ENCODE measurements around the gene RHOC. TPM values are rescaled to one million over a fixed set of nuclear protein-coding genes. Genes with fewer than 3 reads are reported as not detected.

Gene RHOC
- total RNA-seq, 1 donor, result 68.4 TPM

DNA sequence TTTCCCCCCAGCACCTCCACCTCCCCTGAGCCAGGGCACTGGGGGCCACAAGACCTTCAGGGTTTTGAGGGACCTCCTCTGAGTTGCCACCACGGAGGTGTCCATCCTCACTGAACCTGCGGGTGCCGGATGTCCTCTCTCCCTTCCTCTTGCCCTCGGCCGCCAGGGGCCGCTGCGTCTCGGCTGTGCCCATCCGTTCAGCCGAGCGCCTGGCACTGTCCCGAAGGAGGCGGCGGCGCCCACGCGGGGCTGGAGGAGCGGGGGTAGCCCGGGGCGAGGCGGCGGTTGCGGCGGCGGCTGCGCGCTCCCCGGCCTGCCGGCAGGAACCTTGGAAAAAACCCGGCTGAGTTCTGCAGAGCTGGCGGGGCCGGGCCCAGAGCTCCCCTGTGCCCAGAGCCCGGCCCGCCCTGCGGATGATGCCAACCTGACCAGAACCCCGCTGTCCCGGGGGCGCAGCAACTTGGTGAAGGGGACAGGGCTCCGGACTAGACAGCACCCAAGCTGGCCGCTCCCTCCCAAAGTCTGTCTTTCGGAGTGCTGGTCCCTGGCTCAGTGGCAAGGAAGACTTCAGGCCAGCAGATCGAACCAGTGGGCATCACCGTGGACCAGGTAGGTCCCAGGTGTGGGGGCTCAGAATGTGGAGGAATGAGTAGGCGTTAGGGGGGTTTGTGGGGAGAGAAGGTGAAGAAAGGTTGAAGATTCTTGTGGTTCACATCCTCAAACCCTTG is 11.9 kb upstream of the RHOC start:
- DNase-seq (ENCODE audit: low read depth in 2 of 3, low spot score in 2 of 3), result peak in 2 of 3 donors; percentile 77 to 78

DNA sequence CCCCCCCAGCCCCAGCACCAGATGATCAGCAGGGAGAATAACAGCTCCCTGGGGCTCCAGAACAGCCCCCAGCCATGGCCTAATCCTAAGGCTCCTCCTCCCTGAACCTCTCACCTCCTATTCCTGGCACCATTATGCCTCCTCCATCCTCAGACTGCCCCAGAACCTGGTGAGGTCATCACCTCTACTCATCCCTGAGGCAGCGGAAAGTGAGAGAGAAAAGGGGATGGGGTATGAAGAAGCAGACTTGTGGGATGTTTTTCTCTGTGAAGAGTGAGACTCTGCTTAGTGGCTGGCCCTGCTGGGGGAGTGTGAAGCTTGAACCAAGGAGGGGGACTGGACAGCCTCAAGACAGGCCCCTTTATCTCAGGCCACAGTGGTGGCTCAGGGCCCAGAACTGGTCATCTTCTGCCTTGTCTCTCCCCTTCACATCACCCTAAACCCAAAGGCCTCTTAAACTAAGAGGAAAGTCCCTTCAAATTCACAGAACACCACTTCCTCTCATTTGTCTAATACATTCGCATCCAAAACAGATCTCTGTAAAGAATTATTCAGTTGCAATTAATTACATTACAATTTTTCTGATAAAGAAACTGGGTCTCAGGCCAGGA is 10.4 kb upstream of the RHOC start:
- DNase-seq (ENCODE audit: low read depth in 2 of 3, low spot score in 2 of 3), result no peak

DNA sequence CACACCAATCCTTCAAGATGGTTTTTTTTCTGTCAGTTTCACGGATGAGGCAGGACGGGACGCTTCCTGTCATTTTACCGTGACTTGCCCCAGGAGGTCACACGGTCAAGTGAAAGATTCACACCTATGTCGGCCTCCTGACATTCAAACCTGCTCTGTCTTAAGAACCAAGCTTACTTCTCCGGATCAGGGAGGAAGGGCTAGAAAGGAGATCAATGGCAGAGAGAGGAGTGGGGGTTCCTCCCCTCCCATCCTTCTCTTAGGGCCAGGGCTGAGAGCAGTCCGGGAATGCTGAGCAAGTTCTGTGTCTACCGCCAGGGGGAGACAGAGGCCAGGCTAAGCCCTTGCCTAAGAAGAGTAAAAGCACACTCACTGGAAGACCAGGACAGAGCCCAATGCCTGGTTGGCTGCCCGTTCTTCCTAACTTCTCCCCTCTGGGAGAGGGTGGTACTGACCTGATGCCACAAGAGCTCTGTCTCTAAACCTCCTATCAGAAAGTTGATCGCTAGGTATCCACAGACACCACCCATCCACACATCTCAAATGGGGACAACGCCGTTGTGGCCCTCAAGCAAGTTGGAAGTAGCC is 9.3 kb upstream of the RHOC start:
- peak; percentile 63 to 85 (median 81) for DNase-seq (ENCODE audit: low read depth in 2 of 3, low spot score in 2 of 3)

DNA sequence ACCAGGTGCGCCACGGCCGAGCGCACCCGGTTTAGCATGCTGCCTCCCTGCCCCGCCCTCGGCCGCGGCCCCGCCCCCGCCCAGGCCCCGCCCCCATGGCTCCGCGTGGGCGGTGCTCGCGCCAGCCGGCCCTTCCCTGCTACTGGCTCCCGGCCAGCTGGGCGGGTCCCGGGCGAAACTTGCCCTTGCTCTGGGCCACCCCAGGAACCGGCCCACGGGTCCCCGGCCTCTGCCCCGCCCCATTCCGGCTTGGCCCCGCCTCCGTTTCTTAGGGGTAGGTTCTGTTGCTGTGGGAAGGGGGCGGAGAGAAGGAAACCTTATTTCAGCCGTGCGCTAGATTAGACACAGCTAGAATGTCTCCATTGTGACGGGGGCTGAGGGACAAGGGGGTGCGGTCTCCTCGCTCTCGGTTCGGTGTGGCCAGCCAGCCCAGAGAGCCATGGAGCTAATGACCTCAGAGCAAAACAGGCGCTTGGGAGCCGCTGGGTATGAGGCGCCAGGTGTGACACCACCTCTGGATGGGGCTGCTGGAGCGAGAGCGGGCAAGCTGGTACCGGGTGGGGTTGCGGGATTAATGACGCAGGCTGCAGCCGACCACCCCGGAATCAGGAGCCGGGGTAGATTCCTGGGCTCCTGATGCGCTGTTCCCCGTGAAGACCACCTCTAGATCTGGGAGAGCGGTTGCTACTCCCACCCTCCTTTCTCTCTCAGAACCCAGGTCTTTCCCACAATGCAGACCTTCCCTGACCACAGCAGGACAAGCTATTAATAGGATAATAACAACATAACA is 8.5 kb upstream of the RHOC start, which contains the start of gene PPM1J:
Gene PPM1J, minus strand, starts transcription at position 69 of the 790 bp plus-strand sequence. Its CDS starts 31 bp downstream, at position 38.
- peak; percentile 81 to 95 (median 95) for DNase-seq (ENCODE audit: low read depth in 2 of 3, low spot score in 2 of 3)

DNA sequence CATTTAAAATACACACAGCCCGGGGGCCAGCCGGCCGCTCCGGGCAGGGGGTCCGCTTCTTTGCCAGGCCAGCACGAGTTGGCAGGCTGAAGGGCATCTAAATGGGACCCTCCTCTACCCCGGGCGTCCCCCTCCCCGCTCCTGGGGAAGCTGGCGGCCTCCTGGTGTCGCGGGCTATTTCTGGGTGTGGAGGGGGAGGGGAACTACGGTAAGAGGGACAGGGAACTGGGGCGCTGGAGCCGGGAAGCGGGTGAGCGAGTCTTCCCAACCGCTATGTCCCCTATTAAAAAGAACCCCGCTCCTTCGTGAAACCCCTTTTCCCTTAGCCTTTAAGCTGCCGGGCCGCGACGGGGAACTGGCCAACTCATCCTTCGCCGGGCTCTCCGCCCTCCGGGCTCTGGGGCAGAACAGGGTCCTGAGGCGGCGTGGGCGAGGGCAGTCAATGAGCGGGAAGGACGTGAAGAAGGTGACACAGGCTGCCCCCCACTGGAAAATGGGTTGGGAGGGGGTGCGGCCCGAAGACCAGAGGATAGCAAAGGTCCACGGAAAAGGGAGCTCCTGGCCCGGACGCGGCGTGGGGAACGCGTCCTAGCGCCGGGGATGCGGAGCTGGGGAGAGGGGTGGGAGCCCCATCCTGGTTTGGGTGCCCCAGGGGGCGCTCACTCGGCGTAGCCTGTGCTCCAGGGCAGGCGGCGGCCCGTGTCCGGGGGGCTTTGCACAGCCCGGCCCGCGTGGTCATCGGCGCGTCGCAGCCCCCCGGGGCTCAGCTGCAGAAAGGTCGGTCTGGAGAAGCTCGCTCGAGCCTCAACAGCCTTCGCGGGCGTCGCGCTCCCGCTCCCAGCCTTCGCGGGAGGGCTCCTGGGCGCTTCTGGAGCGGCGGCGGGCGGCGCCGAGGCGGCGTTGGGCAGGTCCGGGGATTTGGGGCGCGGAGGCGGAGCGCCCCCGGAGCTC is 7.7 kb upstream of the RHOC start:
- peak in 1 of 3 donors; percentile 9 for DNase-seq (ENCODE audit: low read depth in 2 of 3, low spot score in 2 of 3)

DNA sequence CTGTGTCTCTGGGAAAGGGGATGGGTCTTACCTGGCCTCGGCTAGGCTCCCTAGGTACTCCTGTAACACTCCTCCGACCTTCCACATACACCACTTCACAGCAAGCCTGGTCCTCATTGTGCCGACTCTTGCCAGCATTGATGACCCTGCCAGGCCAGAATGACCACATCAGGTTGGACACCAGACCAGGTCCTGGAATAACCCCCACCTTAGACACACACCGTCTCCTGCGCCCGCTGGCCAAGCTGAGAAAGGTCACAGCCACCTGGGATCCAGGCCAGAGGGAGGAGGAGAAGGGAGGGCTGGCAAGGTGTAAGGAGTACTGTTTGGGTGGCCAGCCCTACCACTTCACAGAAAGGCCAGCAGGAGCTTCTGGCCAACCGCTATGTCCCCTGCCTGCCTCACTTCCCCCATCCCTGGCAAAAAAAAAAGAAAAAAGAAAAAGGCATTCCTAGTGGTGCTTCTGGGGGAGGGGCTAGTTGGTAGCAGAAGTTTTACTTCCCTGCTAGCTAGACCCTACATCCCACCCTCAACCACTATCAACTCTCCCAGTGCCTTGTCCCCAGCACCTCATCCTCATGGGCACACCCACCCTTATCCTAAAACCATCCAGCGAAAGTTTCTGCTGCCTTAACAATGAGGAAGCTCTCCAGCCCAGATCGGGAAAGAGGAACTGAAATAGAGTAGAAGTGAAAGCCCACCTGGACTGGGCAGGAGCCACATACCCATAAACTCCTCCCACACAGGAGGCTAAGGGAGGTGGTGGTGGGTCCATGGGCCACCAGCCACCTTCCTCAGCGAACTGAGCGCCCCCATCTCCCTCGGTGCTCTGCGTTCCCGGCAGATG is 6.8 kb upstream of the RHOC start:
- DNase-seq (ENCODE audit: low read depth in 2 of 3, low spot score in 2 of 3), result peak in 2 of 3 donors; percentile 49 to 65

DNA sequence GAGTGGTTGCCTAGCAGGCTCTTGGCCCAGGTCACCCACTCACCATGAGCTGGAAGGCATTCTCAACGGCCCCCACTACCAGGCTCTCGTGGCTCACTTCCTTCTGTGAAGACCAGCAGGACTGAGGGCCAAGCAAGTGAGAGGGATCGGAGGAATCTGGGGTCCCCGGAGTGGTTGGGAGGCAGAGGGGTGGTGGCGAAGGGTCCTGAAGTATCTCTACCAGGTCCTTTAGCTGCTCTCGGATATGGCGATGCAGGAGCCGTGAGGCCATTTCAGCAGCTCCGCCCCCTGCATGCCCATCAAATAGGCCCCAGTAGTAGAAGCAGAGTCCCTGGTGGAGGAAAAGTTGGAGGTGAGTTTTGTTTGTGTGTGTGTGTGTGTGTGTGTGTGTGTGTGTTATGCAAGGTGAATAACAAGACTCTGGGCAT is 5.8 kb upstream of the RHOC start:
- DNase-seq (ENCODE audit: low read depth in 2 of 3, low spot score in 2 of 3), result no peak

DNA sequence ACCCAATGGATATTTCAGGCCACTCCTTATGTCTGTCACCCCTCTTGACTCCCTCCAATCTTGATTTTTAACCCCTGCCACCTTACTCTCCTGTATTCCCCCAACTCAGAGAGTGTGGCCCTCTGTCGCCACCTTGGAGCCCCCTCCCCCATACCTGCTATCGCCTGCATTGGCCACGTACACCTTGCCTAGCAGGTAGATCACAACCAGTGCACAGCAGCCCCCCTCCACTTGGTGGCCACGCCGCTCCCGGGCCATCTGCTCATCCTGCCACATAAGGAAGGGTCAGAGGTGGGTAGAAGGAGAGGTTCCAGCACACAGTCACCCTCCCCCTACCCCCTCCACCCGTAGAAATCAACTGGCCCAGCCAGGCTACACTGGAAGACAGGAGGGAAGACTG is 5.3 kb upstream of the RHOC start:
- no peak for DNase-seq (ENCODE audit: low read depth in 2 of 3, low spot score in 2 of 3)

DNA sequence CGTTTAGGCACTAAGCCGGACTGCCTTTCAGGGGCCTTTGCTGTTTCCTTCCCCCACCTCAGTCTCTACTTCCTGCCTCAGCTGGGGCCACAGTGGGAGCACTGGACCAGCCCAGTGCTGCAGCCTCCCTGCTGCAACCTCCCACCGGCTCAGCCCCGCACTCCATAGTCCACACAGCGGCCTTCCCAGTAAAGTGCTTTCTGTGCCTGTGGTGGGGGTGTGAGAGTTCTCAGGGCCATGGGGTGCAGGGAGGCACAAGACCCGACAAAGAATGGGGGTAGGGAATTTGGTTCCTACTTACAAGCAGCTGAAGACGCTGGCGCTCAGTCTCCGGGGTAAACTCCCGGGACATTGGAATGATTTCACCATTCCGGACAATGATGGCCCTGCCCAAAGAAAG is 4.7 kb upstream of the RHOC start:
- DNase-seq (ENCODE audit: low read depth in 2 of 3, low spot score in 2 of 3), result no peak

DNA sequence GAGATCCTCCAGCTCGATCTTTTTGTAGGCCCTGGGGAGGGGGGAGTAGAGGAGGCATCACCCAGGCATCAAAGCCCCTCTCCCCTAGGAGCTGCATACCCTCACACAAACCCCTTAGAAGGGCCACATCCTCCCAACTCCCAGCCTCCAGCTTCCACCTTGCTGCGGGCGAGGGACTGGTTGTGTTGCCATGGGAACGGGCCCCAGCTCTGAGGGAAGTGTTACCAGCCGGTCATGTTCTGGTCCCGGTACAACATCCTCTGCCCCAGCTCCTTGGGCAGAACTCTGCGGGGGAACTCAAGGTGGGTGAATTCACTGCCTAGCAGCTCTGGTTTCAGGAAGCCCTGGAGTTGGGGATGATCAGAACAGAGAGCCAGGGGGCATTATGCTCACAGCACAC is 4.1 kb upstream of the RHOC start:
- DNase-seq (ENCODE audit: low read depth in 2 of 3, low spot score in 2 of 3), result no peak

DNA sequence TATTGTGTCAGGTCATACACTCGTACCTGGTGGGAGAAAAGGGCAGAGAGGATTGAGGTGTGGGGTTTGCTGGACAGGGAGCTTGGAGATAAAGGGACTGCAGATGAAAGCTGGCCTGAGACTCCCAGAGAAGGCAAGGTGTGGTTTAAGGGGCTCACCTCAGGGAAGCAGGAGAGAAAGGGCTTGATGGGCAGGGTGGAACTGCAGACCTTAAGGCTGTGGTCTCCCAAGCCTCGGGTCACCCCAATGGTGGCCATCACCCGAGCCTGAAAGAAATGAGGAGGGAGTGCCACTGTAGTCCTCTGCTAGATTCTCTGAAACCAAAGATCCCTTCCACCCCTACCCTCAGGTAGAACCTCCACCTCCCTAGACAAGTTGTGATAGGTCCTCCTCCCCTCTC is 3.7 kb upstream of the RHOC start:
- DNase-seq (ENCODE audit: low read depth in 2 of 3, low spot score in 2 of 3), result no peak

DNA sequence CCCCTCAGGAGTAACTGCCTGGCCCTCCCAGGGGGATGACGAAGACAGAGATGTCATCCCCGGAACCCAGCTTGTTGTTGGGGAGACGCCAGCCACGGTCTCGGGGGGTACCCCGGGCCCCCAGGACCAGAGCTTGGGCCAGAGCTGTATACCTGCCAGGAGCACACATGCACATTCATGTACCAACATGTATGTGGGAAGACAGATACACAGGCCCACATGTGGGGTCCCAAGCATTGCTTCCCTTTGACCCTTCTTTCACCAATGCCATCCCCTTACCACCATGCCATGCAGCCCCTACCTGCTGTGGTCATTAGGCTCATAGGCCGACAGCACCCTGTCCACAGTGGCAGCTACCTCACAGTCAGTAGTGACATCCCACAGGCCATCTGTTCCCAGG is 3.2 kb upstream of the RHOC start:
- DNase-seq (ENCODE audit: low read depth in 2 of 3, low spot score in 2 of 3), result no peak

DNA sequence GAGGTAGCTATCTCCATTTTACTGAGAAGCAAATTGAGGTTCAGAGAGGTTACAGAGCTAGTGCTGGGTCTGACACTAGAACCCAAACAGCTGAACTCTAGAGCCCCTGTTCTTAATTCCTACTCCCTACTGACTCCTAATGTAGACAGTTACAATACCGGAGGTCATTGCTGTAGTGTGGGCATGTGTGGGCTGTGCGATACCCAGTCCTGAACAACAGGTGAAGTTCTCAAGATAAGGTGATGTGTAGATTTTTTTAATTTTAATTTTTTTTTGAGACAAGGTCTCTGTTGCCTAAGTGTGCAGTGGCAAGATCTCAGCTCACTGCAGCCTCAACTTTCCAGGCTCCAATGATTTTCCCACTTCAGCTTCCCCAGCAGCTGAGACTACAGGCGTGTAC is 1.6 kb upstream of the RHOC start:
- no peak for DNase-seq (ENCODE audit: low read depth in 2 of 3, low spot score in 2 of 3)

DNA sequence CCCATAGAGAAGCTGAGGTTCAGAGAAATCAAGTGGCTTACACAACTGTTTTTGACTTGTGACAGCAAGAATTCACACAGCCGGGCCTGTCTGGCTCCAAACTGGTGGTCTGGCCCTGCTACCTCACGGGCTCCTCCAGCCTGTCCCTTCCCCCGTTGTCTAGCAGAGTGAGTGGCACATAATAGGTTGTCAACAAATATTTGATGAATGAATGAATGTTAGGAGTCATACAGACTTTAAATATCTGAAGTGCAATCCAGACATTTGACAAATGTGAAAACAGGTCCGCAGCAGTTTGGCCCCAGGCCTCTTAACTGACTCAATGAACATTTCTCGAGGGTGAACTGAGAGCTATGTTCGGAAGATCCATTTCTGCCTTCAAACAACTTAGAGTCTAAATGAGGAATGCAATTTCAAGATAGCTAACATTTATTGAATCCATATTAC is 1.1 kb upstream of the RHOC start:
- DNase-seq (ENCODE audit: low read depth in 2 of 3, low spot score in 2 of 3), result no peak

DNA sequence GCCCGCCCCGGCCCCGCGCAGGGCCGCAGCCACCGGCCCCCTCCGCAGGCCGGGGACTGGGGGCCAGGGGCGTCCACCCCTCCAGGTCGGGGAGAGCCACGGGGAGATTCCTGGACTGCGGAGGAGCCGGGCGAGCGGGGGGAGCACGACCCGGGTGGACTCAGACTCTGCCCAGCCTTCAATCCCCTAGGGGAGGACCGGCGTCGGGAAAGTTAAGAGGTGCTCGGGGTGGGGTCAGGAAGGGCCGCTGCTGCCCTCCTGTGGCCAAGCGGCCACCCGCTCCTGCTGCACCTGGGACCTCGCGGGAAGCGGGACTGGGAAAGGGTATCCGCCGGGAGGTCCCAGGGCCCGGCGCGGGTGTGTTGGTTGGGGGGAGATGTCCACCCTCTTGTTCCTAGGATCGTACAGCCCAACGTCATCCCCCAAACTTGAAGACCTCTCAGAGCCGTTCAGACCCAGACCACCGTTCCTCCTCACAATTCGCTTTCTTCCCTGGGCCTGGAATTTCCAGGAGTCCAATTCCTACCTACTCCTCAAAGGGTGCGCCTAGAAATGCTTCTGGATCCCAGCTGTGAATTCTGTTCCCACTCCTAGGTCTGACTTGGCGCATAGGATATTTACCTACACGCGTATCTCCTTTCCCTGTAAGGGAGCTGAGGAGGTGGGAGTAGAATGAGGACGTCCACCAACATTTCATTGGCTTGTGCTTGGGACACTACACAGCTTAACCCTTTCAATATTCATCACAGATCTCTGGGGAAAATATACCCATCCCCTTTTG is 484 bp upstream of the RHOC start:
- peak in 2 of 3 donors; percentile 69 to 81 for DNase-seq (ENCODE audit: low read depth in 2 of 3, low spot score in 2 of 3)

DNA sequence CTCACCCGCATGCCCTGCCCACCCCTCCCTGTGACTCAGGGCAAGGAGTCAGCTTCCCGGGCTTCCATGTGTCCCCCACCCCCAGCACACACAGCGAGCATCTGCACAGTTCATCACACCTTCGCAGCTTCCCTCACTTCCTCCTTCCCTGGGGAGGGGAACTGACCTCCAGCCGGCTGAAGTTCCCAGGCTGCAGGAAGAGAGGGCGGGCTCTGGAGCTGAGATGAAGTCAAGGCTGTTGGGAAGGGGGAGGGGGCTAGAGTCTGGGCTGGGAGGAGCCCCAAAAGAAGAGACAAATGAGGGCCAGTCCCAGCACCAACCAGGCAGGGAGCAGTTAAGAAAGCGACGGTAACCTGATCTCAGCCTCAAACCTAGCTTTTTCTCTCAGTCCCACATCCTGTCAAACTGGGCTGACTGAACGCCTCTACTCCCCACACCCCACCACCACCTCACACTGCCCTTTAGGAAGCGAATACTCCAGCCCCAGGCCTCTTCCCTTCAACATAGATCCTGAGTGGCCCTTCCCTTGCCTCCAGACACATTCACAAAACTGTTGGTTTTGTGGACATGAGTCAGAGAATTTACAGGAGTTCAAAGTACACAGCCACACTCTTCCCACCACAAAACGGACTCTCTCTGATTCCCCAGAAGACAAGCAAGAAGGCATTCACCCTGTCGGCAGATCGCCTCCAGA is 1.8 kb downstream of the RHOC start:
- peak in 2 of 3 donors; percentile 66 to 73 for DNase-seq (ENCODE audit: low read depth in 2 of 3, low spot score in 2 of 3)

DNA sequence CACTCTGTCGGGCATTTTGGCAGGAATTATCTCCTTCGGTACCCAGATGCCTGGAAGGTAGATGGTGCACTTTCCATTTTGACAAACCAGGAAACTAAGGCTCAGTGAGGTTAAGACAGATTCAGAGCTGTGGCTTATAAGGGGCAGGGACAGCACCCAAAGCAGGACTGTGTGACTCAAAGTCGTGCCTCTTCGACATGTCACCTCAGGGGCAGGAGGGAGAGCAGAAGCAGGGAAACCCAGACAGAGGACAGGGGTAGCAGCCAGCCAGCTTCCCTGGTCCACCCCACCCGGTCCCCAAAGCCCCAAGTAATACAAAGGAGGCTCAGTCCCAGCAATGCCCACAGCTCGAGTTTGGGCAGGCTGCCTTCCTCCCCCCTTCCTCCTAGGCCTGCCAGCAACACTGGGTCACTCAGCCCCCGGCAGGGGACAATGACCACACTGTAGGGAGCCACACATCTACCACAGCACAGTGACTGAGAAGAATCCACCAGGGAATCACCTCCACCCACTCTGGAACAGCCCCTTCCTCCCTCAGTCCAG is 2.5 kb downstream of the RHOC start:
- no peak for DNase-seq (ENCODE audit: low read depth in 2 of 3, low spot score in 2 of 3)
